ENCODE data around the gene HLCS. TPM values are rescaled to one million over a fixed set of nuclear protein-coding genes. Genes with fewer than 3 reads are reported as not detected.

Gene HLCS
- total RNA-seq, 4 donors from 2014 or later, result 20.0 to 75.4 (median 32.8) TPM

GRCh38 chr21:36889401-36889800, 77.1 kb downstream of the HLCS start:
- in situ Hi-C loops (cut with MboI; ENCODE audit: low pct_ligation_motif_present in 1 of 4, low pct_unique_long_range_greater_than_20kb in 1 of 4, low sequenced_read_pairs in 3 of 4), result no loop called here
- peaks cover 0 to 10% (median 0%) of the 10 kb centered on the region in 4 donors for H3K36me3 ChIP-seq
- 79% methylated on average over 2 of the region's 2 CpGs; no CpG with 5 or more reads in 1 of the 2 donors for WGBS, 2 donors (ENCODE audit: low coverage in 1 of 2)
- no peak overlapping the region for H3K4me3 ChIP-seq
- H3K9me3 ChIP-seq, result no peaks in the 10 kb centered on the region
- no peaks in the 10 kb centered on the region for H3K4me1 ChIP-seq
- H3K27me3 ChIP-seq, result no peaks in the 10 kb centered on the region
- intact Hi-C loops (cut with DNase I; ENCODE audit: low total_unique reads), result no loop called here
- no peak overlapping the region for H3K27ac ChIP-seq
- DNase-seq, result no peak
- TF ChIP-seq POLR2AphosphoS5 (IDR thresholded peaks at IDR 0.05) (no peak), POLR2A (IDR thresholded peaks at IDR 0.05) (no peak), CTCF (IDR thresholded peaks at IDR 0.05) (no peak), EP300 (IDR thresholded peaks at IDR 0.05; ENCODE audit: low read depth) (no peak)

- no peak overlapping the region for H3K27ac ChIP-seq
- intact Hi-C loops (cut with DNase I; ENCODE audit: low total_unique reads), result no loop called here
- no peak overlapping the region for H3K4me3 ChIP-seq
- no peaks in the 10 kb centered on the region for H3K9me3 ChIP-seq
- WGBS, 2 donors (ENCODE audit: low coverage in 1 of 2), result 84 to 85% methylated on average over 5 of the region's 5 CpGs
- no peak for TF ChIP-seq EP300 (IDR thresholded peaks at IDR 0.05; ENCODE audit: low read depth)
- no peak for DNase-seq
- H3K4me1 ChIP-seq, result no peaks in the 10 kb centered on the region
- no peaks in the 10 kb centered on the region for H3K27me3 ChIP-seq
- peaks cover 0 to 7% (median 0%) of the 10 kb centered on the region in 4 donors for H3K36me3 ChIP-seq
- in situ Hi-C loops (cut with MboI; ENCODE audit: low pct_ligation_motif_present in 1 of 4, low pct_unique_long_range_greater_than_20kb in 1 of 4, low sequenced_read_pairs in 3 of 4), result no loop called here
These were observed 78.0 kb downstream of the HLCS start for GRCh38 chr21:36888466-36888865.

- Histone ChIP-seq H3K36me3 (peaks cover 0 to 7% (median 0%) of the 10 kb centered on the region in 4 donors), H3K27me3 (no peaks in the 10 kb centered on the region), H3K27ac (no peak overlapping the region), H3K4me1 (no peaks in the 10 kb centered on the region), H3K4me3 (no peak overlapping the region), H3K9me3 (no peaks in the 10 kb centered on the region)
- TF ChIP-seq POLR2AphosphoS5 (IDR thresholded peaks at IDR 0.05), result no peak
- TF ChIP-seq EP300 (IDR thresholded peaks at IDR 0.05; ENCODE audit: low read depth), result no peak
- no peak for TF ChIP-seq POLR2A (IDR thresholded peaks at IDR 0.05)
- no peak for TF ChIP-seq CTCF (IDR thresholded peaks at IDR 0.05)
- intact Hi-C loops (cut with DNase I; ENCODE audit: low total_unique reads), result no loop called here
- in situ Hi-C loops (cut with MboI; ENCODE audit: low pct_ligation_motif_present in 1 of 4, low pct_unique_long_range_greater_than_20kb in 1 of 4, low sequenced_read_pairs in 3 of 4), result no loop called here
- WGBS, 2 donors (ENCODE audit: low coverage in 1 of 2), result 87 to 100% methylated on average over 1 to 5 of the region's 5 CpGs
- DNase-seq, result no peak
These were observed 78.5 kb downstream of the HLCS start for GRCh38 chr21:36887963-36888362.

GRCh38 chr21:36883532-36884486, 82.7 kb downstream of the HLCS start:
- H3K27ac ChIP-seq, result no peak overlapping the region
- in situ Hi-C loops (cut with MboI; ENCODE audit: low pct_ligation_motif_present in 1 of 4, low pct_unique_long_range_greater_than_20kb in 1 of 4, low sequenced_read_pairs in 3 of 4) (no loop called here), intact Hi-C loops (cut with DNase I; ENCODE audit: low total_unique reads) (no loop called here)
- TF ChIP-seq POLR2AphosphoS5 (IDR thresholded peaks at IDR 0.05) (no peak), EP300 (IDR thresholded peaks at IDR 0.05; ENCODE audit: low read depth) (no peak), CTCF (IDR thresholded peaks at IDR 0.05) (no peak), POLR2A (IDR thresholded peaks at IDR 0.05) (no peak)
- no peaks in the 10 kb centered on the region for H3K36me3 ChIP-seq
- DNase-seq, result no peak
- no peaks in the 10 kb centered on the region for H3K27me3 ChIP-seq
- no peaks in the 10 kb centered on the region for H3K4me1 ChIP-seq
- 59 to 79% methylated on average over 4 to 14 of the region's 14 CpGs for WGBS, 2 donors (ENCODE audit: low coverage in 1 of 2)
- no peaks in the 10 kb centered on the region for H3K9me3 ChIP-seq
- H3K4me3 ChIP-seq, result no peak overlapping the region
